SW480 (cell line): ENCODE data around the gene TEX19.

Experiments
- DNase-seq: peaks from one replicate; pipeline ENCODE4 v3.0.0-alpha.2; 2016; ENCODE audit warnings: low spot score

Gene TEX19

DNA sequence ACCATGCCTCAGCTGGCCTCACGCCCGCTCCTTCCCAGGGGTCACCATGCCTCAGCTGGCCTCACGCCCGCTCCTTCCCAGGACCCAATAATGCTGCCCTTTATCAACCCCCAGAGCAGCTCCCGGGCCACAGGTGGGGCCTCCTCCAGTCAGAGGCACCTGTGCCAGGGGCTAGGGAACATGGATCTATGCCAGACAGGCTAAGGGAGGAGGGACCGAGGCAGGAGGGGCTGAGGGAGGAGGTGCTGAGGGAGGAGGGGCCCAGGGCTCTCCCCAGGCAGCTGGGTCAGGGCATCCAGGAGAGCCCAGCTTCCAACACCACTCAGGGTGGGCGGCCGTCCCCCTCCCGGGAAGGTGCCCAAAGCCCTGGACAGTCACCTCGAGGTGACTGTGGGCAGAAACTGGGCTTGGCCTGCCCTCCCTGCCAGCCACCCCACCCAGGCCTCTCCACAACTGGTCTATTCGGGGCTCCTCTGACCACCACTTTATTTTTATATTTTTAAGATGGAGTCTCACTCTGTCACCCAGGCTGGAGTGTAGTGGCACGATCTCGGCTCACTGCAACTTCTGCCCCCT, 31.9 kb downstream of the TEX19 start:
- DNase-seq: no peak

DNA sequence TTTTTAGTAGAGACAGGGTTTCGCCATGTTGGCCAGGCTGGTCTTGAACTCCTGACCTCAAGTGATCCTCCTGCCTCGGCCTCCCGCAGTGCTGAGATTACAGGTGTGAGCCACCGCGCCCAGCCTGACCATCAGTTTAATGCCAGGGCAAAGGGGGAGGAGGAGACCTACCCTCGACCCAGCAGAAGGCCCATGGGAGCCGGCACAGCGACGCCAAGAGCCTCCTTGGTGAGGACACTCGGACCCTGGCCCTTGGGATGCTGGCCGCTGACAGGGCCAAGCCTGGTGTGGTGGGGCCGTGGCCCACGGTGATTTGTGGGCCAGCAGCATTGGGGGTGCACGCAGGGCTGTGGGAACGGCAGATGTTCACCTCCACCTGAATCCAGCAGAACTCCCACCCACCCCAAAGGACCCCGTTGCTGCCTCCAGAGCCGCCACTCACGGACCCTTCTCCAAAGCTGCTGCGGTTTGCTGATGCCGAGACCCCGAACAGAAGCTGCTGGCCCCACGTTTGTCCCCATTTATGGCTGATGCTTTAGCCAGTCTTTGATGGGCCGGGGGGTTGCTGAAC, 32.5 kb downstream of the TEX19 start:
- no peak for DNase-seq

DNA sequence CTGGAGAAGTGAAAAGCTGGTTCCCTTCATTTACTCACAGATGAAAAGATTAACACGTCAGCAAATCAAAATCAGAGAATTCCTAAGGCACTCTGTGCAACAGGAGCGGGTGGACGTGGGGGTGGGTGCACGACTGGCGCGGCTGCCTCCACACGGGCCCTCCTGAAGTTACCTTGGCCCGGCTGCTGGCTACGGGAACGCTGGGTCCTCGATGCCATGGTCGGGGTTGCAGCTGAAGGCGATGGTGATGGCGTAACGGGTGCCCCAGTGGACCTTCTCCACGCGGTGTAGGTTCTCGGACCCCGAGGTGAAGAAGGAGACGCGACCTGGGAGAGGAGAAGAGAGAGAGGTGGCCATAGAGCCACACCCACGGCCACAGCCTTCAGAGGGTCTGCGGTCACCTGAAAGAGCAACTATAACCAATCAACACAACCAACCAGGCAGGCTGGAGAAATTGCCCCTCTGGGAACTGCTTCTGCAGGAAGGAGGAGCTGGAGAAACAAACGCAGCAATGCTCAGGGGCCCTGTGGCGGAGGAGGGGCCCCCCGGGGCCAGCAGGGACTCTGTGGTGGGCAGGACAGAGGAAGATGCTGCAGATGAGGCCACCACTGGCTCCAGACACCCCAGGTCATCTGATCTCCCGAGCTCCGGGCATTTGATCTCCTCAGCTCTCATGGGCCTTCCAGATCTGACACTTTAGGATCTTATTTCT, 33.3 kb downstream of the TEX19 start:
- no peak for DNase-seq

DNA sequence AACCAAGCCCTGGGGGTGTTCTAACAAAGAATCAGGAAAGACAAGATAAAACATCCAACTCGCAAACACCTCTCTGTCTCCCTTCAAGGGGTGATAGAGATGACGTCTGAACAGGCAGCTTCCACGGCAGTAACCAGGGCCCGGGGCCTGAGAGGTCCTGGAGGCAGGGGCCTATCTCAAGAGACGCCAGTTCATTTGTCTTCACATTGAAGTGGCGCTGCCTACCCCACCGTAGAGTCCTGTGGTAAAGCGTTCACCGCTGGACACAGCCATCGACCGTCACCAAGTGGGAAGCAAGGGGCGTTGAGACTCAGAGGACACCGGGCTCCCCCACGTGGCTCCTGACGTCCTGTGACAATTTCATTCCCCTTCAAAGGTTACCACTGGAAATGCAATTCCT, 33.9 kb downstream of the TEX19 start:
- DNase-seq: no peak

DNA sequence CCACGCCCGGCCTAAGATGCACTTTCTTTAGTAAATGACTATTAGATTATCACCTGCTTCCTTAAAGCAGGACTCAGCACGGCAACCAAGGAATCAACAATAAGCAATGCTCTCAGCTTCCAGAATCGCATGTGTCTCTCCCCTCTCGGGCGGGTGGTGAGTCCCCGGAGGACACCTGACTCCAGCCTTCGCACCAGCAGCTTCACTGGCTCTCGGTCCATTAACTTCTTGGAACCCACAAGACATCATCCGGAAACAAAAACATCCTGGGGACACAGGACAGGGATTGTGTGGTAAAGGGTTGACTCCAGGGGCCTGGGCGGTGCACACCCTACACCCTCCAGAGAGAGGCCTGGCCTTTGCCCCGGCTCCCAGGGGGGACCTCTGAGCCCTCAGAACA, 35.2 kb downstream of the TEX19 start:
- DNase-seq: no peak

DNA sequence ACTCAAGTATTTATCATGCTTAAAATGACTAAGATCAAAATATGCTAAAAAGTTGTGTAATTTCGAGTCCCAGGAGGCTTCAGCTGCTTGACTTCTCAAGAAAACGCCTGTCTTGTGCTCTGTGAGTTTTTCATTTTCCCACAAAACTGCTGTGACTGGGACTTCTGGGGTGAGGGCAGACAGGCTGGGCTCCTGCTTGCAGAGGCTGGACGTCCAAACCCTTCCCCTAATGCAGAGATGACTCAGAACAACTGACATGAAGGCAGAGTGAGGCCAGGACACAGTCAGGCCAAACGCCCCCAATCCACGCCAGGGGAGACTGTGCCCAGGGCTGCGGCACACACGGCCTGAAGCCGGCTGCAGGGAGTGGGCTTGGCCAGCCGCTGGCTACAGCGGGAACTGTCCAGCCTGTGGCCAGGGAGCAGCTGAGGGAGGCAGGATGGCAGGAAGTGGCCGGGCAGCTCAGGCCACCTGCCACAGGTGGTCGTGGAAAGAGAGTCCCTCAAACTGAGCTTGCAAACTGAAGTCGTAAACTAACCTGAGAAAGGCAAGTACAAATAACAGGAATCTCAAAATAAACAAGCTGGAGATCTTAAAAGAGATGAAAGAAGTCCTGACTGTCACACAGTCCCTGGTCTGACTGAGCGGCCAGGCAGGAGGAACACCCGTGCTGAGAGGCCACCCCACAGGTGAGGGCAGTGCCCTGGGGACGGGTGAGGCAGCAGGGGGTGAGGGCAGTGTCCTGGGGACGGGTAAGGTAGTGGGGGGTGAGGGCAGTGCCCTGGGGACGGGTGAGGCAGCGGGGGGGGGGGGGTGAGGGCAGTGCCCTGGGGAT, 37.8 kb downstream of the TEX19 start:
- no peak for DNase-seq

DNA sequence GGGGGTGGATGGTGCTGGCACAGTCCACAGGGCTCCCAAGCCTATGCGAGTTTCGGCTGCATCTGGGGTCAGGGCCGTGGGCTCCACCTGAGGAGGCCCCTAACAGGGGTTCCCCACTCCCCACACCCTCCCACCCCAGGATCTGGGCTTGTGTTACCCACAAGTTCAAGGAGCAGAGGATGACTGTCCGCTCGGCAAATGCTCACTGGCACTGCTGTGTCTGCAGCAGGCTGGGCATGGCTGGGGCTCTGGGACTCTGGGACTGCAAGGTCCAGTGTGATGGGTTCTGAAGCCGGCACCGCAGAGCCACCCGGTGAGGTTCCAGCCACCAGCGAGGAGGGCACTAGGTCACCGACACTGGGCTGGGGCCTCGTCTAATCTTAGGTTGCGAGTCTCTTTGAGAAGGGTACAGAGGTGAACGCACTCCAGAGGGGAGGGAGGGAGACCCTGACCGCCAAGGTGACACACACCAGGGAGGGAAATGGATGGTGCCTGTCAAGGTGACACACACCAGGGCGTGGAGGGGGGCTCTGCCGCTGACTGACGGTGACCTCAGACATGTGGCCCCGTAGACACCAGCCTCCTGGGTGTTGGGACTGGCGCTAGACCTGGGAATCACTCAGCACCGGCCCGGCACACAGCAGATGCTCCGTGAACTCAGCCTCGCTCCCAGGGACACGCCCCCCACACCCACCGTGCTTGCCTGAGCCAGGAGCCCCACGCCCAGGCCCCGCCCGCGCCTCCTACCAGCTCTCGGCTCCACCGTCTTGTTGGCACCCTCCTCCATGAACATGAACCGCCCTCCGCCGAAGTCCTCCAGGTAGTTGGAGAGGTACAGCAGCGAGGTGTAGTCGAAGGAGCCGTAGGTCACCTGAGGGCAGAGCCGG, 38.6 kb downstream of the TEX19 start:
- DNase-seq: no peak

DNA sequence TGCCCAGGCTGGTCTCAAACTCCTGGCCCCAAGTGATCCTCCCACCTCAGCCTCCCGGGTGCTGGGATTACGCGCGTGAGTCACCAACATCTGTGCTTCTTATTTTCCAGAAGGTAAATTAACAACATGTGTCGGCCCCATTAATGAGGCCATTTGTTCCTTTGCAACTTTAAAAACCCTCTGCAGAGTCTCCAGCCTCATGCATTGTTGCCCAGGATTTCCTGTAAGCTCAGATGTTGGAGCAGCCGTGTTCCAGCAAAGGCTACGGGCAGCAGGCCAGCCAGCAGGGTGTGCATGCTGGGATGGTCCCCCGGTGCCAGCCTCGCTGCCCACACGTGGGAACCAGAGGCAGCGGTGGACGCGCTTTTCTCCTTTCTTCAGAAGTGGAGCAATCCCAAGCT, 40.0 kb downstream of the TEX19 start:
- no peak for DNase-seq

DNA sequence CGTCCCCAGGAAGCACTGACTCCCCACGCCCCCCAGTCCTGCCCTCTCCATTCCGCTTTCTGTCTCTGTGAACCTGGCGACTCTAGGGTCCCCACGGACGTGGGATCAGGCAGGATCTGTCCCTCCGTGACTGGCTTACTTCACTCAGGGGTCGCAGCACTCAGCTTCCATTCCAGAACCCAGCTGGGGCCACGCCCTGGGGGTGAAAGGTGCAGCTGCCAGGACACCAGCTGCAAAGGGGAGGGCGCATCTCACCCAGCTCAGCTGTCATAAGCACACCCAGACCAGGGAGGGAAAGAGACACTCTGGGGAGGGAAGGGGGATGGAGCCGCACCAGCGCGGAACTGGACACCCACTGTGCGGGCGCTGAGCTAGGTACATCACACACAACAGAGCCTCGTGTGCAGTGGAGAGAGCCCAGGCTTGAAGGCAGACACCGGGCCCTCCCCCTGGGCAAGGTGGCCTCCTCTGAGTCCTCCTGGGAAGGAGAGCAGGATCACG, 40.6 kb downstream of the TEX19 start:
- no peak for DNase-seq

DNA sequence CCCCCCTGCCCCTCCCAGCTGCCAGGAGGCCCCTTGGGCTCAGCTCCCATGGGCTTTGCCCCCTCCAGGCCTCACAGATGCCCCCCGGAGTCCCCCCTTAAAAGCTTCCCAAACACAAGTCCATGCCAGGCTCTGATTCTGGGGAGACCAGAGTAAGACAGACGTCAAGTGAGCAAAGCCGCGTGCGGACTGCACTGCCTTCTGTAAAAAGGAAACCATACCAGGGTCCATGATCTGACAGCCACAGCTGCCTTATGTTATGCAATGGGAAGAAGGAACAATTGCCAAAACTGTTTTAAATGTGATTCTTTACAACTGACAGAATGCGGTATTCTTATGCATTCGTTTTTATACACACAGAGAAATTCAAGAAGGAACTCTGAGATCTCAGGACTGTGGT, 41.2 kb downstream of the TEX19 start:
- no peak for DNase-seq

DNA sequence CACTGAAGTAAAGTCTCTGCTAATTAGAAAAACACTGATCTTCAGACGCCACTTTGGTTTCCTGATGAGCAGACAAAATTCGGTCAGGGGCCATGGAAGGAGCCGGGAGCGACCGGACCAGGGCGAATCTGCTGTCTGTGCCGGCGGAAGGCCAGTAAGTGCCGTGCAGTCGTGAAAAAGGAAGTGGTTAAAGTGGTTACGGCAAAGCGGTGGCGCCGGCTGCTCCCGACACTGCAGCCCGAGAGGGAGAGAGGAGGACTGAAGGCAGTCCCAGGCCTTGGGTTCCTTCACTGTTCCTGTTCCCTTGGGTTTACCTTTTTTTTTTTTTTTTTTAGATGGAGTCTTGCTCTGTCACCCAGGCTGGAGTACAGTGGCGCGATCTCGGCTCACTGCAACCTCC, 41.8 kb downstream of the TEX19 start:
- peak; percentile 26 for DNase-seq

DNA sequence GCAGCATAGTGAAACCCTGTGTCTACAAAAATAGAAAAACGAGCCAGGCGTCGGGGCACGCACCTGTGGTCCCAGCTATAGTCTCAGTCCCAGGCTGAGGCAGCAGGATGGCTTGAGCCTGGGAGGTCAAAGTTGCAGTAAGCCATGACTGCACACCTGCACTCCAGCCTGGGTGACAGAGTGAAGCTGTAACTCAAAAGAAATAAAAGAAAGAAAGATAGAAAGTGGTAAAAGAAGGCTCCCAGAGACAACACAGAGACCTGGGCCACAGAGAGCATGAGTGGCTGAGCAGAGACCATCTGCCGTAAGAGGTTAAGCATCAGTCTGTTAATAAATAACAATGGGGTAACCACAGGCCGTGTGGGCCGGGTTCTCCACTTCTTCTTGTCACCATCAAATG, 43.8 kb downstream of the TEX19 start:
- peak; percentile 25 for DNase-seq

DNA sequence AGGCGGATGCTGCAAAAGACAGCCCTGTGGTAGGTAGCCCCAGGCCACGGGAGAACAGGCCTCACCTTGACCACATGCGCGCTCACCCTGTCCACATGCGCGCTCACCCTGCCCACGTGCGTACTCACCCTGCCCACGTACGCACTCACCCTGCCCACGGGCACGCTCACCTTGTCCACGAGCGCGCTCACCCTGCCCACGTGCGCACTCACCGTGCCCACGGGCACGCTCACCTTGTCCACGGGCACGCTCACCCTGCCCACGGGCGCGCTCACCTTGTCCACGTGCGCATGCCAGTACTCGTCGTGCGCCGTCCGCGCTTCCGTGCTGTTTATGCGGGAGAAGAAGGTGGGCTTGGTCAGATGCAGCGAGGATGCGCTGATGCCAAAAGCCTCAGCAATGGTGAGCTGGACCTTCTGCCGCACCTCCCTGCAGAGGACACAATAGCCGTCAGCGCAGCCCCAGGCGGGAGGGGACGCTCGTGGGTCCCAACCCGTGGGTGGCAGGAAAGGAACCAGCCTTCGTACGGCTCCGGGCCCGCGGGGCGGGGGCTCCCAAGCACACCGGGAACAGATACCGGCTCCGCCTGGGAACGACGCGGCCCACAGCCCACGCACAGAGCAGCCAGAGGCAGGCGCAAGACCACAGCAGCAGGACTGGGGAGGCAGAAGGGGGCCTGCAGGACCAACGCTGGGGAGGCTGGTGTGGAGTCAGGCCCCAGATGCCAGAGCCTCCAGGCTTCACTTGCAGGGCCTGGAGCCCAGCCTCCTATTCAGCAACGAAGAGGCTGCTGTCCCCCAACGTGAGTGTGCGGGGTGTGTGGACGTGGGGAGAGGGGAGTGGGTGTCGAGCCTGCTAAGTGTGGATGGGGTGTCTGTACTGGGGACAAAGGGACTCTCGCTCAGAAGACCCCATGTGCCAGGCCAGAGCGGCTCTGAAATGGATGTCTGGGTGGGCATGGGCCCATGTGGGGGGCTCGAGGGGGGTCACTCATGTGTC, 44.9 kb downstream of the TEX19 start:
- DNase-seq: no peak

DNA sequence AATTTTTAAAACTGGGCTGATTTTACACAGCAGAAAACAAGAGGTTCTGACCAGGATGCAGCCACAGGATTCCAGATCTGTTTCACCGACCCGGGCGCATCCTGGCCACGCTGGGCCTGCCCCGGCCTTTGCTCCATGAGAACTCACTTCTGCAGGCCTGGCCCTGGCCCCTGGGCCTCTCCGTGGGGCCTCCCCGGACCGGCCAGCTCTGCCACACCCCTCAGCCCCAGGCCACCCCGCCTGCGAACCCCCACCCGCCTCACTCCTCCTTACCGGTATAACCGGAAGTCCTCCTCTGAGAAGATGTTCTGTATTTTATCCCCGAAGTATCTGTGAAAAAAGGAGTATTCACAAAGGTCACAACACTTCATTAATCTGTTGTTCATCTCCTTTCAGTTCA, 46.0 kb downstream of the TEX19 start:
- DNase-seq: no peak

DNA sequence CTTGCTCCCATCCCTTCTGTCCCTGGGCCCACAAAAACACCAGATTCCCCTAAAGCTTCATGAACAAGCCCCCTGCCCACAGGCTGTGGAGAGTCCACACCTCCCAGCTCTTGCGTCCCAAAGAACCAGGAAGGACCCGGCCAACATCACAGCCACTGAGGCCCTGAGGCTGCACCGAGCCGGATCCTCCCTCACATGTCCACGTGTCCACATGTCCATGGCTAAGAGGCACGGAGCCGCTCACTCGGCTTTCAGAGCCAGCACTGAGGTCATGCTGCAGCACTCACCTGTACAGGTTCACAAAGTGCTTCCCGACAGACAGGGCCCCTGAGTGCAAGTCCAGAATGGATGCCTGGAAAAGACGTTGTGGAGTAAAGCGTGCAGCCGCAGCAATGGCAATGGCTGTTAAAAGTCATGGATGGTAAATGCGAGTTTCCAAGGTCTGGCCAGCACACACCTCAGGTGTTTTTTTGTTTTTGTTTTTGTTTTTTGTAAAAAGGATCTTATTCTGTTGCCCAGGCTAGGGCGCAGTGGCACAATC, 47.2 kb downstream of the TEX19 start:
- DNase-seq: no peak

DNA sequence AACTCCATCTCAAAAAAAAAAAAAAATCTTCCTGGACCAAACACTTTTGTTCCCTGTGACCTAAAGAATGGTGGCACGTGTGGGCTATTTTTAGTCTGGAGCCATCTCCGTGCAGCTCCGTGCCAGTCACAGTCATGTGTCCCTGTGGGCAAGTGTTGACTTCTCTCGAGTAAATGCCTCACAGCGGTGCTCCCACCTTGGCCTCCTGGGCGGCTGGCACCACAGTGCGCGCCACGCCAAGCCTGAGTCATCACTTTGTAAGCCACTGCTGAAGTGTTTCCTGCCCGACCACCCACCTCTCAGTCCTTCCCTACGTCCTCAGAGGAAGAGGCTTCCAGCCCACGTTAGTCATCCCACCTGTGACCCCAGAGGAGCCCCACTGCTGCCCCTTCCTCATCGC, 48.2 kb downstream of the TEX19 start:
- peak; percentile 17 for DNase-seq

DNA sequence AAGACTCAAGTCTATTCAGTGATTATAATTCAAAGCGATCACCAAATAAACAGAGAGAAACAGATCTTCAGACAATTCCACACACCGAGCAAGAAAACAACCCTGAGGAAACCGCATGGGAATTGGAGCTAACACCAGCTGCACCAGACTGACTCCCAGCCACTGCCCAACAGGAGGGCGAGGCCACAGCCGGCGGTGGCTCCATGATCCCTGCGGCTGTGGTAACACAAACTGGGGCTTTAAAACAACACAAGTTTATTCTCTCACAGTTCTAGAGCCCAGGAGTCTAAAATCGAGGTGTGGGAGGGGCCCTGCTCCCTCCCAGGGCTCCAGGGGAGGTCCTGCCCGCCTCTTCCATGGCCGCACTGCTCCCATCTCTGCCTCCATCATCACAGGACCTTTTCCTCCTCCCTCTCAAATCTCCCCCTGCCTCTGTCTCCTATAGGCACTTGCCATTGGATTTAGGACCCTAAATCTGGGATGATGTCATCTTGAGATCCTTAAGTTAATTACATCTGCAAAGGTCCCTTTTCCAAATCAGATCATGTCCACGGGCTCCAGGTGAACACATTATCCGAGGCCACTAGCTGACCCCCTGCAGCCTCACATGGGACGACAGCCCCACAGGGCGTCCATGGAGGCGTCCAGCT, 49.4 kb downstream of the TEX19 start:
- no peak for DNase-seq

DNA sequence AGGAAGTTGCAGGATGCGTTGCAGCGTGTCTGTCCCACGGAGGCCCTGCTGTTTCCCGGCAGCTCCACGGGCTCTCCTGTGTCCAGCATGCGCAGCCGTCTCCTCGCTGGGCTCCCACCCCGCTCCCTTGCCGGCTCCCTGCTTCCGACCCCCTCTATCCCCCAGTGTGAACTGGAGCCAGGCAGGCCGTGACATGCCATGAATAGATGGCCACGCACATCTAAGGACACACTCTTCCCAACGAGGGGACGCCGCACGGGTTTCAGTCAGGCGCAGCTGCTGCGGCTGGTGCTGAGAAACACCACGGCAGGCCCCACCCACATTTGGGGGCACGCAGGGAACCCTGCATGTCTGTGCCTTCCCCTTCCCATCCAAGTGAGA, 49.9 kb downstream of the TEX19 start:
- DNase-seq: no peak

DNA sequence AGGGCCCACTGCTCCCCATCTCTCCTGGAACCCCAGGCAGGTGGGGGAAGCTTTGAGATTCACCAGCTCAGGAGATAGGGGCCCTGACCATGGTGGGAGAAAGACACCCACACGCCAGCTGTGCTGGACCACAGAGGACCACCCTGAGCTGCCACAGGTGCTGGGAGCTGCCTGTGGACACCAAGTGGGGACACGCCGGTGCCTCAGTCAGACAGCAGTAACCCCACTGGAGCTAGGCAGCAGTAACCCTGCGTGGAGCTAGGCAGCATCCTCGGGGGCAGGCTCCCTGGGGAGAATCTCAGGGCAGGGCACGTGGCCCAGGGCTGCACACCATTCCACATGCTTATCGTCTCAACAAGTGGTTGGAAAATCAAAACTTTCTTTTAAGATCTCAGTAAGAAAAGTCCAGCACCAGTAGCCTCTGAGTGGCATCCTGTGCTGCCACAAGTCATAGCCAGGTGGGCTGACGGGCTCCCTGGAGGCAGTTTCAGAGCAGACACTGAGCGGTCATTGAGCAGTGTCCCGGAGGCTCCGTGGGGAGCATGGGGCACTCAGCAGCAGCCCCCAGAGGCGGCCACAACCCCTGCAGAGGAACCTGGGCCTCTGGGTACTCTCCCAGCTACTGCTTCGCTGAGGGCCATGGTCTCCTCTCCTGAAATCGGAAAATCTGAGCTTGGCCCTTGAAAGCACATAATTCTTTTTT, 51.1 kb downstream of the TEX19 start:
- DNase-seq: no peak
